NCI-H2196 treated with DMSO at 0.1 percent for 48 hours (cell line): ENCODE data around the gene GPR55.

Experiments used
- DNase-seq: peaks from one replicate; lab custom pipeline; 2025; ENCODE audit not compliant: unreplicated experiment; lab: John Stamatoyannopoulos, UW

GPR55 gene

GRCh38 chr2:230902180-230902899, 22.7 kb downstream of the GPR55 start:
- DNase-seq = peak; percentile 20

DNA sequence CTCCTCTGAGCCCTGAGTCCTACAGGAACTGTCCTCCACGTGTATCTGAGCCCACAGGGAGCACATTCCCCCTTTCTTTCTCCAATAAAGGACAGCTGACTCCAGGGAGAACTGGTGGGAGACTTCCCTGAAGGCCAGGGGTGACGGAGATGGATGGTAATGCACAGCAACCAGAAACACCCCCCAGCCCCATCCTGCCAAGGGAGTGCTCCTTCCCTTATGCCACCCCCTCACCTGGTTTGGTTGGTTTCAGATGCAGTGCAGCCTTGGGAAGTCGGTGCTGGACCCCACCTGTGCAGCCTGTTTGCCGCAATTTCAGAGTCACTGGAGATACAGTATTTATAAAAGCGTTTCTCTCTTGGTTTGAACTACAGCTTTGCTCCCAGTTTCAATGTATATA, 24.0 kb downstream of the GPR55 start:
- no peak for DNase-seq

DNA sequence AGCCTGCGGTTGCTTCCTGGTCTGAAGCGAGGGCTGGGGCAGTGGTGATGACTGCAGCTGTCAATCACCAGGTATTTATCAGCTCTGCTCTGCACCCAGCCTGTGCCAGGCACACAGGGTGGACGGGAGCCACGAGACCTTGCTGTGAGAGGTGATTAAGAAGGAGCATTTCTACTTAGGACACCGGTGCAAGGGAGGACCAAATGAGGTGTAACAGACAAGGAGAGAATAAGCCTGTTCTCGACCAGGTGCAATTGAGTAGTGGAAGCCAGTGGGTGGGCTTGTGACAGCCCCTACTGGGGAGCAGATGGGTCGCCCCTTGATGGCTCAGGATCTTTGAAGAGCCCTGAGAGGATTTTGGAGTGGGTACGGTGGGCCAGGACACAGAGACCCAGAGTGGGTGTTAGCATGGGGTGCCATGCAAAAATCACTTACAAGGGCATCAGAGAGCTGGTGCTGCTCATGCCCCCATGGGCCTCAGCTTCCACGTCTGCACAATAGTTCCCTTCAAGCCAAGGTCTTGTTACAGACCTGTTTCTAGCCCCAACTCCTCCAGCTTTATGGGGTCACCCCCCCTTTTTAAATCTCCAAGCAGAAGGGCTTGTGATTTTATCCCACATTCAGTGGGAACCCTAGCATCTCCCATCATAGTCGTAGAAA, 24.6 kb downstream of the GPR55 start:
- DNase-seq = no peak

GRCh38 chr2:230899786-230900185, 25.3 kb downstream of the GPR55 start:
- DNase-seq = no peak

DNA sequence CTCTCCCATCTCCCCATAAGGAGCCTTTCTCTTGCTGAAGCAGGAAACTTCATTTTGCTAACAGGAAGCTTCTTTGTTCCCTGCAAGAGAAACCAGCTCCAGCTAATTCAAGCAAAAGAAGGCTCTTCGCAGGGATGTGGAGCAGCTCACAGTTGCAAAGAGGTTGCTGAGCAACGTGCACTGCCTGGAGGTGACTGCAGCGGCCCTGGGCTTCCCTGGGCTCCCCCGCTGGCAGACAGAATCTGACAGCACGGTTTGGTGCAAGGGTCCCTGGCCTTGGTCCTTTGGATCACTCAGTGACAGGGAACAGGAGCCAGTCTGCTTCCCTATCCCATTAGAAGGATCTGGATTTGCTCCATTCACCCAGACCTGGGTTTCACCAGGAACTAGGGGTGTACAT, 25.8 kb downstream of the GPR55 start:
- no peak for DNase-seq

DNA sequence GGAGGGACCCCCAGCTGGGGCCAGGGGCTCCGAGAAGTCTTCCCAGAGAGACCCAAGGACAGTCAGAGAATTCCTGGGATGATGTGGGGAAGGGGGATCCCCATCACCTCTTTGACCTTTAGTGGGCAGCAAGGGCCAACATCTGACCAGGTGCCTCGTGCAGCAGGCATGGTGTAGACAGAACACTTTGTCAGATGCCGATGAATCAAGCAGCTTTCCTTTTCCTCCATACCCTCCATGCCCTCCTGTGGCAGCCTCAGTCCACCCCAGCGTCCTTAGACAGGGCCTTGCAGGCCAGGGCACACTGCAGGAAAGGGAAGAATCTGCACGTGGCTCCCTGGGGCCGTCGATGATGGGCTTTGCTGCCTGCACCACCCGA, 26.3 kb downstream of the GPR55 start:
- no peak for DNase-seq

DNA sequence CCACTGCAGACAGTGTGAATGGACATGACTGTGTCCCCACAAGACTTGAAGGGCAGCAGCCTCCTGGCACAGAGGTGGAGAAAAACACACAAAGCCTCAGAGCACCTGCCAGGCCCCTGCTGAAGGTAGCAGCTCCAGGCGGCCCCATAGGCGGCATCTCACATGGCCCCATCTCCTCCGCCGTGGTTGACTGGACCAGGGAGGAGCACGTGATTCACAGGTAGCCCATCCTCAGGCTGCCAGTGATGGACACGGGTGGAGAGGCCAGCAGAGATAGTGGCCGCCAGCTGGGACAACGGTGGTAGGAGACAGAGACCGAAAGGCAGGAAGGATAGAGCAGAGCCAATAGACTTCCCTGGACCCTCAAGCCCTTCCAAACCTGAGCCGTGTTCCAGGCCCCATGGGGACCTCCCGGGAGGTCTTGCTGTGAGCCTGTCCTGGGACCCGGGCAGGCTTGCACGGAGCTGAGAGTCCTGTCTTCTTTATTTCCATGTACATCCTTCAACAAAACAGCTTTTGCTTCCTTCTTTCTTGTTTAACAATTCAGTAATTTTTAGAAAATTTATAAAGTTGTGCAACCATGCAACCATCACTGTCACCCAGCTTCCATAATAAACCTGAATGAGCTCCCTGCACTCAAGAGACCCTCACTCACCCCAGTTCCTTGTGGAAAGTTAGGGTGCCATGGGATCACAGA, 26.9 kb downstream of the GPR55 start:
- no peak for DNase-seq

- DNase-seq = no peak
These were observed 28.5 kb downstream of the GPR55 start for GRCh38 chr2:230896346-230897115.

DNA sequence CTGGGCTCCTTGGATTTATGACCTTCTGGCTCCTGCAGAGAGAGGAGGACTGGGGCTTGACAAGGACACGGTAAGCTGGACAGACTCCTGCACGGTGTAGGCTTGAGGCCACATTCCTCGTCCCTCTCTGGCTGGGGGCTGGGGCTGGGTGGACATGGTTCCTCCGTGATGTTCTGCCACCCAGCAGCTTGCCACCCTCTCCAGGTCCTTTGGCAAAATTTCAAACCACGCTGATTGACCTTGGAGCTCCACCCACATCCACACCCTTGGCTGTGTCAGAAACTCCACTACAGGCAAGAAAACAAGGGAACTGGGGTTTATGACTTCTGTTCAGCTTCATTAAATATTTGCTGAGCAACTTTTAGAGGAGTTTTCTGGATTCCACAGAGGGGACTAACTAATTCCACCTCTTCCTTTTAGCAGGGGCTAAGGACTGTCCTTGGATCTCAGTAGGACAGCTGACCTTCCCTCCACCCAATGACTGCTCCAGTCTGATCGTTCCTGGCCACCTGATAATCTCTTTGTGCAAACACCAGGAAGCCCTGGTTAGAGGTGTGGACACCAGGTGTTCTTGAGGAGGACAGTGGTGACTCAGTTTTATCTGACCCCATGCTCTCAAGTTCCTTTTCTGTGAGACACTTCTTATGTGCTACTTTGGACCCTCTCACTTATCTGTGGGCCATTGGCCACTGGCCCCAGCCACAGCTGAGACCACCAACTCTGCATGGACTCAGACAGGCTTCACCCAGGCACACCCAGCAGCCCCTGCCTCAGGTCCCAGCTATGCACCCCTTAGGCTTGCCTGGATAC, 29.3 kb downstream of the GPR55 start:
- no peak for DNase-seq

DNA sequence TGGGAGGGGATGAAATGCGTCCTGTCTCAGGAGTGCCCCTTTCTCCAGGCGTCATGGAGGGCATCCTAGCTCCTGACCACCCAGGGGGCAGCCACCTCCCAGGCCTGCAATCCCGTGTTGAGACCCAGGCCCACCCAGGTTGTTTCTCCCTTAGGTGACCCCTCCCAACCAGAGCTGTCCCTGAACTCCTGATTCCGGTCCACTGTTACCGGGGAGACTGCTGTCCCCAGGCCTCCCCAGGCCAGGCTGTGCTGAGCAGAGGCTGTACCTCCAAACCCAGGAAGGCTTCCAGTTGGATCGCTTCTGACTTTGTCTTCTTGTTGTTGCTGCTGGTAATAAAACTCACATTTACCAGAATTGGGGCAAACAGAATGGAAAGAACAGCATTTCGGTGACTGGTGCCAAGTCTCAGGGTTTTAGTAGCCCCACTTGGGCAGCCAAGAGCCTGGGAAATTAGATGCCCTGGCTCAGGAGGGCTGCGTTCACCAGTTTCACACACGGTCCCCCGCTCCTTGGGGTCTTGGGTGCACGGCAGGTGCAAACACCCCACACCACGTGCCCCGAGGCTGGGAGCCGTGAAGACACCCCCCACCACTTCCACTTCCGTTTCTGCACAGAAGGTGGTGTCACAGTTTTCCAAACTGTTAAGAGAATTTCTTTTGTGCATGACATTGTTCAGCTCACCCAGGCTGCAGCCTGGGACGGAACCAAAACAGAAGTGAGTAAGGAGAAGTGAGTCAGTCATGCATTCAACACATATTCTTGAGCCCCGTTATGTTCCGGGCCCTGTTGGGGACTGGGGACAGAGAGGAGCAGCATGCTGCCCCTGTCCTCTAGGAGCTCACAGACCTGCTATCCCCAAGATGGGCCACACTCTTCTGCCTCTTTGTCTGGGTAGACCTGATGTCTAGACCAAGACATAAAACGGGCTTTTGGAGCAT, 30.9 kb downstream of the GPR55 start:
- DNase-seq = no peak

DNA sequence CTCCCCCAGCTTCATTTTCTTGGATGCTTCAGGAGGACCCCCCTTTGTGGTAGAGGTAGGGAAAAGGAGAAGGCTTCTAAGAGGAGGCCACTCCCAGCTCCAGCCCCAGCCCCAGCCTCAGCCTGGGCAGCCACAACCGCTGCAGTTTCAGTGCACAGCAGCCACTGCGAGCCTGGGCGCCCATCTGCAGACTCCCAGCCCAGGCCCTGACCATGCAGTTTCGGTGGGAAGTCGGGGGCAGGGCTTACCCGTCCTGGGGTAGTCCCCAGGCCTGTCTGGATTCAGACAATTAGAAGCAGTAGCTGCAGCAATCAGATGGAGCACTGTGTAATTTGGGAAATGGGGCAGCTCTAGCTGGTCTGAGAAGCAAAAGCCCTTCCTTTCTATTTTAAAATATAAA, 31.7 kb downstream of the GPR55 start:
- no peak for DNase-seq

- DNase-seq = no peak
These were observed 33.5 kb downstream of the GPR55 start for GRCh38 chr2:230891509-230891908.

GRCh38 chr2:230891064-230891463, 34.0 kb downstream of the GPR55 start:
- DNase-seq = no peak

DNA sequence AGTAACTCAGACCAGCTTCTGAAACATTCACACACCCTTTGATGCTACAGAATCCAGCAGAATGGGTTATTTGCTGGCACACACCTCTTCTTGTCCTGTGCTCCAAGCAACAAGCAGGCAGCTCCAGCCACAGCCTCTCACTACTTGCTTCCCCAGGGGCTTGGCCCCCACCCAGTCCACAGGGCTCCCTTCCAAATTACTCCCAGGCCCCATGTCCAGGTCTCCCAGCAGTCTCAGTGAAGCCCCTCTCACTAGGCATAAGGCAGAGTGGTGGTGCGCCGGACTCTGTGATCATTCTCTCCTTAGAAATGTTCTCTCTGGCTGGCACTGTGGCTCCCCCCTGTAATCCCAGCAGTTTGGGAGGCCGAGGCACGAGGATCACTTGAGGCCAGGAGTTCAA, 34.4 kb downstream of the GPR55 start:
- DNase-seq = no peak

- no peak for DNase-seq
These were observed 35.0 kb downstream of the GPR55 start for GRCh38 chr2:230889911-230890601.

DNA sequence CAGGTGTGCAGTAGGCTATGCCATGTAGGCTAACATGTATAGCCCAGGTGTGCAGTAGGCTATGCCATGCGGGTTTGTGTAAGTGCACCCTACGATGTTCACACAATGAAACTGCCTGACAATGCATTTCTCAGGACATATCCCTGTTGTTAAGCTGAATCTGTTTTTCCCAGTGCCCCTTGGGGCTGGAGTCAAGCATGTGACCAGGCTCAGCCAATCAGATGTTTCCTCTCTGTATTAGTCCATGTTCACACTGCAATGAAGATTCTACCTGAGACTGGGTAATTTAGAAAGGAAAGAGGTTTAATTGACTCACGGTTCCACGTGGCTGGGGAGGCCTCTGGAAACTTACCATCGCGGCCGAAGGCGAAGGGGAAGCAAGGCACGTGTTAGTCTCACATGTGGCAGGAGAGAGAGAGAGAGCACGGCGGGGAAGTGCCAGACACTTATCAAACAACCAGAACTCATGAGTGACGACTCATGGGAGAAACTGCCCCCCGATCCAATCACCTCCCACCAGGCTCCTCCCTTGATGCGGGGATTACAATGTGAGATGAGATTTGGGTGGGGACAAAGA, 36.1 kb downstream of the GPR55 start:
- DNase-seq = no peak

- DNase-seq = no peak
These were observed 37.7 kb downstream of the GPR55 start for GRCh38 chr2:230887342-230887741.

GRCh38 chr2:230886671-230887071, 38.4 kb downstream of the GPR55 start:
- no peak for DNase-seq

- DNase-seq = no peak
These were observed 38.8 kb downstream of the GPR55 start for GRCh38 chr2:230886206-230886605.
